Stimulated activated CD4-positive, alpha-beta T cell treated with anti-CD3 and anti-CD28 coated beads, Interleukin-12 subunit alpha, Interleukin-12 subunit beta, amount 100 ng/mL, for 24 hours (primary cell): Measurements from ENCODE around the gene ATOSB.

Source experiments
- DNase-seq, 2 experiments: peaks; one replicate each; pipeline ENCODE4 v3.0.0-alpha.2; 2020; ENCODE audit warnings: low read depth in 2 of 2

The ATOSB gene

GRCh38 chr9:35054871-35055644, 60.6 kb downstream of the ATOSB start:
- DNase-seq: no peak

DNA sequence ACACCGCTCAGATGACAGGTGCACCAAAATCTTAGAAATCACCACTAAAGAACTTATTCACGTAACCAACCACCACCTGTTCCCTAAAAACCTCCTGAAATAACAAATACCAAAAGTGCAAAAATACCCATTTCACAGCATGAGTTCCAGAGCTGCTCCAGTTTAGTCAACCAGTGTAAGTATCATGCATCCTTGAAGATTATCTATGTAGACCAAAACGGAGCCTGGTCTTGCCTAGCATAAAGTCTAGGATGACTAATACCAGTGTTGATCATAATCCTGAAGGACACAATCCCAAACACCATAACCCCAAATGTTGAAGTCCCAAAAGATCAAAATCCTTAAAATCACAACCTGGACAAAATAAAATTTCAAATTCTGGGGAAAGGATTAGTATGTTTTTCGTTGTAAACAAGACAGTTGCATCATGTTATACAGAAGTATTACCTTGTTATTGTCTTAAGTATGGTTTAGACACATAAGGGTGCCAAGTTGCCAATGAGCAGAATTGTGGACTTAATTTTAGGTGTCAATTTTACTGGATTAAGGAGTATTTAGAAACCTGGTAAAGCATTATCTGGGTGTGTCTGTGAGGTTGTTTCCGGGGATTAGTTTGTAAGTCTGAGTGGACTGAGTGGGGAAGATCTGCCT, 61.4 kb downstream of the ATOSB start:
- no peak for DNase-seq
